Stimulated activated CD8-positive, alpha-beta memory T cell treated with anti-CD3 and anti-CD28 coated beads, Interleukin-4, amount 100 ng/mL, for 1 hour (primary cell): ENCODE data around the gene PRKX.
A peak's percentile ranks its signal among the peaks of the same experiment; 100 is the strongest.
"Not testable (repeated sequence)": the region's sequence is repeated elsewhere in the genome, so short reads cannot be mapped to it uniquely, and the experiment has no call there.

Experiments
- DNase-seq, 2 donors: peaks; one replicate each; pipeline ENCODE4 v3.0.0-alpha.2; 2020; ENCODE audit warnings: low read depth in 2 of 2, low spot score in 1 of 2

PRKX gene

GRCh38 chrX:3659761-3660160 is 53.7 kb downstream of the PRKX start:
- DNase-seq, result no peak

- DNase-seq, result no peak
Measured at GRCh38 chrX:3655181-3655580, 58.3 kb downstream of the PRKX start.

- DNase-seq, result no peak
Measured at GRCh38 chrX:3653111-3653510, 60.3 kb downstream of the PRKX start.

GRCh38 chrX:3651277-3651676 is 62.2 kb downstream of the PRKX start:
- DNase-seq, result no peak

- no peak for DNase-seq
Measured at GRCh38 chrX:3648084-3648483, 65.4 kb downstream of the PRKX start.

GRCh38 chrX:3639858-3640631 is 73.4 kb downstream of the PRKX start:
- DNase-seq, result not testable (repeated sequence)

GRCh38 chrX:3639236-3639635 is 74.2 kb downstream of the PRKX start:
- no peak for DNase-seq

- peak in 1 of 2 donors; percentile 3 for DNase-seq
Measured at GRCh38 chrX:3638280-3638873, 75.1 kb downstream of the PRKX start.

GRCh38 chrX:3636803-3637202 is 76.6 kb downstream of the PRKX start:
- no peak for DNase-seq

GRCh38 chrX:3631196-3631595 is 82.3 kb downstream of the PRKX start:
- DNase-seq, result no peak

GRCh38 chrX:3627594-3627993 is 85.9 kb downstream of the PRKX start:
- DNase-seq, result no peak

- DNase-seq, result no peak
Measured at GRCh38 chrX:3621414-3621813, 92.0 kb downstream of the PRKX start.

- not testable (repeated sequence) for DNase-seq
Measured at GRCh38 chrX:3611744-3612143, 101.7 kb downstream of the PRKX start.

GRCh38 chrX:3609810-3610209 is 103.6 kb downstream of the PRKX start:
- DNase-seq, result no peak

GRCh38 chrX:3603026-3603661 is 110.3 kb downstream of the PRKX start:
- no peak for DNase-seq

- no peak for DNase-seq
Measured at GRCh38 chrX:3599802-3600430, 113.5 kb downstream of the PRKX start.

- no peak for DNase-seq
Measured at GRCh38 chrX:3598709-3599108, 114.7 kb downstream of the PRKX start.

GRCh38 chrX:3598046-3598605 is 115.3 kb downstream of the PRKX start:
- DNase-seq, result no peak

GRCh38 chrX:3592184-3592583 is 121.3 kb downstream of the PRKX start:
- DNase-seq, result no peak

- DNase-seq, result no peak
Measured at GRCh38 chrX:3589474-3589873, 124.0 kb downstream of the PRKX start.

GRCh38 chrX:3585719-3586118 is 127.7 kb downstream of the PRKX start:
- no peak for DNase-seq
